ENCODE data around the gene MERTK. TPM values are rescaled to one million over a fixed set of nuclear protein-coding genes. Genes with fewer than 3 reads are reported as not detected.
"Not testable (repeated sequence)": the region's sequence is repeated elsewhere in the genome, so short reads cannot be mapped to it uniquely, and the experiment has no call there.

MERTK gene
- total RNA-seq, 4 donors from 2014 or later = 10.6 to 36.6 (median 24.6) TPM

DNA sequence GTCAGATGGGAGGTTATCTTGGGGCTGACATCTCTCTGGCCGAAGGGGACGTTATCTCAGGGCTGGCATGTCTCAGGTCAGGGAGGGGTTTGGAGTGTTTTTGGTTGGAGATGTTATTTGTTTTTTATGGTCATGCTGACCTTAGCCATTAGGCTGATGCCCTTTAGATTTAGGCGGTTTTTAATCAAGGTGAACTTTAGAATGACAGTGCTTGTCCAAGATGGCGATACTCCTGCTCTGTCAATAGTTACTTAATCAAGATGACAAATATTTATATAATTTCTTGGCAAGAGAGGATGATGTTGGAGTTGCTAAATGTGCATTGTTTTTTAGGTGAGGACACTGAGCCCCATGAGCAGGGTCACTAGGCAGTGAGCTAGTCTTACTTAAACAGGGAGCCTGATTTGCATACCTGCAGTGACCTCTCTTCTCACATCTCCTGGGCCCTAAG, 34.5 kb downstream of the MERTK start:
- intact Hi-C loops (cut with DNase I; ENCODE audit: low total_unique reads) = no loop called here
- no peak overlapping the region for H3K27ac ChIP-seq
- H3K4me3 ChIP-seq = no peak overlapping the region
- no peak for DNase-seq
- no peaks in the 10 kb centered on the region for H3K27me3 ChIP-seq
- no peaks in the 10 kb centered on the region for H3K4me1 ChIP-seq
- TF ChIP-seq, protein P1, sequence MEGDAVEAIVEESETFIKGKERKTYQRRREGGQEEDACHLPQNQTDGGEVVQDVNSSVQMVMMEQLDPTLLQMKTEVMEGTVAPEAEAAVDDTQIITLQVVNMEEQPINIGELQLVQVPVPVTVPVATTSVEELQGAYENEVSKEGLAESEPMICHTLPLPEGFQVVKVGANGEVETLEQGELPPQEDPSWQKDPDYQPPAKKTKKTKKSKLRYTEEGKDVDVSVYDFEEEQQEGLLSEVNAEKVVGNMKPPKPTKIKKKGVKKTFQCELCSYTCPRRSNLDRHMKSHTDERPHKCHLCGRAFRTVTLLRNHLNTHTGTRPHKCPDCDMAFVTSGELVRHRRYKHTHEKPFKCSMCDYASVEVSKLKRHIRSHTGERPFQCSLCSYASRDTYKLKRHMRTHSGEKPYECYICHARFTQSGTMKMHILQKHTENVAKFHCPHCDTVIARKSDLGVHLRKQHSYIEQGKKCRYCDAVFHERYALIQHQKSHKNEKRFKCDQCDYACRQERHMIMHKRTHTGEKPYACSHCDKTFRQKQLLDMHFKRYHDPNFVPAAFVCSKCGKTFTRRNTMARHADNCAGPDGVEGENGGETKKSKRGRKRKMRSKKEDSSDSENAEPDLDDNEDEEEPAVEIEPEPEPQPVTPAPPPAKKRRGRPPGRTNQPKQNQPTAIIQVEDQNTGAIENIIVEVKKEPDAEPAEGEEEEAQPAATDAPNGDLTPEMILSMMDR (IDR thresholded peaks at IDR 0.05) = no peak
- no peak for TF ChIP-seq POLR2A (IDR thresholded peaks at IDR 0.05)
- no peaks in the 10 kb centered on the region for H3K36me3 ChIP-seq
- H3K9me3 ChIP-seq = no peaks in the 10 kb centered on the region

DNA sequence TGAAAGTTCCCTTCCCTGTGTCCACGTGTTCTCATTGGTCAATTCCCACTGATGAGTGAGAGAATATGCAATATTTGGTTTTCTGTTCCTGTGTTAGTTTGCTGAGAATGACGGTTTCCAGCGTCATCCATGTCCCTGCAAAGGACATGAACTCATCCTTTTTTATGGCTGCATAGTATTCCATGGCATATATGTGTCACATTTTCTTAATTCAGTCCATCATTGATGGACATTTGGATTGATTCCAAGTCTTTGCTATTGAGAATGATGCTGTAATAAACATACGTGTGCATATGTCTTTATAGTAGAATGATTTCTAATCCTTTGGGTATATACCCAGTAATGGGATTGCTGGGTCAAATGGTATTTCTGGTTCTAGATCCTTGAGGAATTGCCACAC, 35.5 kb downstream of the MERTK start:
- H3K27ac ChIP-seq; DNase-seq; H3K4me3 ChIP-seq; intact Hi-C loops (cut with DNase I; ENCODE audit: low total_unique reads); H3K27me3 ChIP-seq; H3K36me3 ChIP-seq; H3K4me1 ChIP-seq; H3K9me3 ChIP-seq: not testable (repeated sequence)

DNA sequence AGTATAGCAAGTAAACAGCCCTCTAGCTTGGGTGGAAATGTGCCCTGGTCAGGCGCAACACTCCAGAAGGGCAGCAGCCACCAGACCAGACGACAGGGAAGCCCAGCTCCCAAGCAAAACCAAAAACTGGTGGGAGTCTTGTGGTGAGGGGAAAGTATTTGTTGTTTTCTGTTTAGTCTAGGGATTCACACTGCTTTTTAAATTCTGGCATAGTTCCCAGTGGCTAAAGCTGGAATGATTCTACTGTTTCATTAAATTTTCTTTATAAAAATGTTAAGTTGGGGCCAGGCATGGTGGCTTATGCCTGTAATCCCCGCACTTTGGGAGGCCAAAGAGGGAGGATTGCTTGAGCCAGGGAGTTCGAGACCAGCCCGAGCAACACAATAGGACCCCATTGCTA, 38.5 kb downstream of the MERTK start:
- intact Hi-C loops (cut with DNase I; ENCODE audit: low total_unique reads) = no loop called here
- no peaks in the 10 kb centered on the region for H3K9me3 ChIP-seq
- H3K4me3 ChIP-seq = no peak overlapping the region
- DNase-seq = no peak
- TF ChIP-seq POLR2A (IDR thresholded peaks at IDR 0.05) = no peak
- TF ChIP-seq, protein P1 (IDR thresholded peaks at IDR 0.05) = no peak
- no peaks in the 10 kb centered on the region for H3K27me3 ChIP-seq
- no peaks in the 10 kb centered on the region for H3K4me1 ChIP-seq
- H3K27ac ChIP-seq = no peak overlapping the region
- H3K36me3 ChIP-seq = no peaks in the 10 kb centered on the region

DNA sequence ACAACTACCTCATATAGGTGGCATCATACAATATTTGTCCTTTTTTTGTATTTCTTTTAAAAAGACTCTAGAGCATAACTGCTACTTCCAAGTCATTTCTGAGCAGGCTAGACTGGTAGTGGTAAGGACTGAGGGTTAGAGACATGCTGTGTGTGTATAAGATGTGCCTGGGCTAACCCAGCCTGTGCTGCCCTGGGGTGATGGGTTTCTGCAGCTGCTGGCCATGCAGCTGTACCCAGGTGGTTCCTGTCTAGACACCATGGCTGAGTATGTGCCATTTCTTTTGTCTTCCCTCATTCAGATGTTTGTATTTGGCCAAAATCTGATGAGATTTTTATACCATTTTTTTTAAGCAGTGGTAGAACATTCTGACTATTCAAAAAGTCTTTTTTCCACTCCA, 40.0 kb downstream of the MERTK start:
- TF ChIP-seq POLR2A (IDR thresholded peaks at IDR 0.05) = no peak
- TF ChIP-seq, protein P1 (IDR thresholded peaks at IDR 0.05) = no peak
- Histone ChIP-seq H3K27me3 (no peaks in the 10 kb centered on the region), H3K4me1 (no peaks in the 10 kb centered on the region), H3K4me3 (no peak overlapping the region), H3K36me3 (no peaks in the 10 kb centered on the region), H3K27ac (no peak overlapping the region), H3K9me3 (no peaks in the 10 kb centered on the region)
- intact Hi-C loops (cut with DNase I; ENCODE audit: low total_unique reads) = no loop called here
- DNase-seq = no peak

DNA sequence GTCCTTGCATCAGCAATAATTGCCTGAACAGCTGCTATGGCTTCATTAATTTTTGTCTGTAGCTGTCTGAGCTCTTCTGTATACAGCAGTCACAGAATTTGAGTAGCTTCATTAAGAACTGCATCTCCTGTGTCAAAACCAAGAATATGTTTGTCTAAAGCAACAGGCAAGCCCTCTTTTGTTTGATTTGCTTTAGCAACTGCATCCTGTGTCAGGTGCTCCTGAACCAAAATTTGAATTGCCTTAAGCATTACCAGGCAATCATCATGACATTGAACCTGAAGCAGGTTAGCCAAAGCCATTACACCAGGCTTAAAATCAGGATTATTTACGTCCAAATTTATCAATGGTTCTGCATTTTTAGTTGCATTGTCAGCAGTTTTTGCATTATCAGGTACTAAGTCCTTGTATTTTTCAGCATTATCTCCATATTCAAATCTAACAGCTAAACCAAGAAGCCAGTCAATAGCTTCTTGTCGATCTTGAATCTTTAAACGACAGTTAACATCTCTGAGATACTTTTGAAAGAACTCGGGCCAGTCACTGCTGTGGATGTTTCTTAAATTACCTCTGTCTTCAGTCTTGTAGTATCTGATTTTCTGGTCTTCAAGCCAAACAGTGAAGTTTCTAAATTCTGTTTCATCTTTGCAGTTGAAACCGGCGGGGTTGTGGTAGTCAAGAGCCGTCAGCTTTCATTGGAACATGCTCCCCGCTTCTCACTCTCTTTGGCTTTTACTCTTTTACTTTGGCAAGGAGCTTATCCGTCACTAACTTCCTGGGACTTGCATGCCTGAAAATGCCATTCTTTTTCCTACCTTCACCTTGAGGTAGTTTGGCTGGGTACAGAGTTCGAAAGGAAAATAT, 42.2 kb downstream of the MERTK start:
- TF ChIP-seq, protein P1 (IDR thresholded peaks at IDR 0.05) = no peak
- TF ChIP-seq POLR2A (IDR thresholded peaks at IDR 0.05) = no peak
- H3K36me3 ChIP-seq = no peaks in the 10 kb centered on the region
- H3K4me1 ChIP-seq = no peaks in the 10 kb centered on the region
- no peaks in the 10 kb centered on the region for H3K9me3 ChIP-seq
- no peak overlapping the region for H3K4me3 ChIP-seq
- H3K27me3 ChIP-seq = no peaks in the 10 kb centered on the region
- intact Hi-C loops (cut with DNase I; ENCODE audit: low total_unique reads) = no loop called here
- DNase-seq = no peak
- no peak overlapping the region for H3K27ac ChIP-seq
